ENCODE measurements around the gene PLEKHA6.

Gene PLEKHA6

GRCh38 chr1:204390751-204391466 is 31.2 kb upstream of the PLEKHA6 start:
- no peak for TF ChIP-seq CTCF (IDR thresholded peaks at IDR 0.05; ENCODE audit: low read depth, low read length)
- no peak for DNase-seq (ENCODE audit: extremely low read depth, low read depth)

- DNase-seq (ENCODE audit: extremely low read depth, low read depth), result no peak
- TF ChIP-seq CTCF (IDR thresholded peaks at IDR 0.05; ENCODE audit: low read depth, low read length), result no peak
These were observed 26.0 kb upstream of the PLEKHA6 start for GRCh38 chr1:204385727-204386126.

- DNase-seq (ENCODE audit: extremely low read depth, low read depth), result no peak
- no peak for TF ChIP-seq CTCF (IDR thresholded peaks at IDR 0.05; ENCODE audit: low read depth, low read length)
These were observed 25.1 kb upstream of the PLEKHA6 start for GRCh38 chr1:204384636-204385352.

- TF ChIP-seq CTCF (IDR thresholded peaks at IDR 0.05; ENCODE audit: low read depth, low read length), result no peak
- no peak for DNase-seq (ENCODE audit: extremely low read depth, low read depth)
These were observed 23.6 kb upstream of the PLEKHA6 start for GRCh38 chr1:204383163-204383904.

GRCh38 chr1:204382714-204383083 is 23.0 kb upstream of the PLEKHA6 start:
- no peak for DNase-seq (ENCODE audit: extremely low read depth, low read depth)
- TF ChIP-seq CTCF (IDR thresholded peaks at IDR 0.05; ENCODE audit: low read depth, low read length), result no peak

- no peak for DNase-seq (ENCODE audit: extremely low read depth, low read depth)
These were observed 20.6 kb upstream of the PLEKHA6 start for GRCh38 chr1:204380293-204380831.

More at GRCh38 chr1:204380293-204380831, 20.6 kb upstream of the PLEKHA6 start:
- TF ChIP-seq CTCF (IDR thresholded peaks at IDR 0.05; ENCODE audit: low read depth, low read length), result no peak
